Endothelial cell of umbilical vein (primary cell): ENCODE results near the gene COG2.

Experiments used
- JUN ChIP-seq: IDR thresholded peaks from 2 replicates; pipeline ENCODE4 v1.6.1; 2011; ENCODE audit warnings: borderline replicate concordance, low read depth; ENCODE audit not compliant: insufficient read length, insufficient read depth
- POLR2A ChIP-seq: IDR thresholded peaks from 2 replicates; pipeline ENCODE4 v1.6.1; 2012; ENCODE audit warnings: low read depth, mild to moderate bottlenecking, control low read depth, low read length

GRCh38 chr1:230679825-230680224 lies 37.5 kb downstream of the COG2 start:
- TF ChIP-seq JUN (no peak), POLR2A (no peak)
